HepG2 (cell line): ENCODE results near the gene DTWD2. TPM values are rescaled to one million over a fixed set of nuclear protein-coding genes. Genes with fewer than 3 reads are reported as not detected.

Experiments used
- ATAC-seq: fragments of 200-7000 bp; cut with Tn5 transposase; 3 replicates; pipeline ENCODE4 v1.9.1; 2020; ENCODE audit warnings: mild to moderate bottlenecking, moderate library complexity
- BruUV-seq: library from RNA; stranded (reverse); fragments of 400-500 nt; replicated peaks from 2 replicates; lab custom pipeline; 2021; lab: Mats Ljungman, UMichigan
- CTCF ChIA-PET: fragments of 300-600 bp; formaldehyde crosslinking; extraction: SDS; loops from one replicate; lab custom pipeline; 2021; ENCODE audit warnings: low total read pairs, inconsistent platforms, low intra/inter-chr PET ratio; lab: Yijun Ruan, JAX
- POLR2A ChIA-PET: fragments of 350-600 bp; sonication (Branson Sonifier 250); formaldehyde crosslinking; loops from one replicate; lab custom pipeline; 2020; ENCODE audit warnings: antibody characterized with exemption, inconsistent platforms; lab: Yijun Ruan, JAX
- DNase-seq: peaks from one replicate; pipeline ENCODE4 v3.0.0-alpha.2; 2015; ENCODE audit warnings: low spot score
- FAIRE-seq: peaks from 3 replicates; lab custom pipeline; 2011; peaks lifted over from hg19 to GRCh38; lab: Jason Lieb, UNC
- H2AFZ ChIP-seq: one replicate; pipeline ENCODE4 v1.6.1; 2011; ENCODE audit warnings: low read length, inconsistent platforms
- H3K27ac ChIP-seq: fragments of 300-600 bp; 3 replicates; pipeline ENCODE4 v1.8.0; 2011; ENCODE audit warnings: mixed run types, mild to moderate bottlenecking, mixed read lengths, low read length, inconsistent platforms; ENCODE audit not compliant: insufficient read depth; ENCODE audit errors: extremely low read length
- H3K27me3 ChIP-seq, 2 experiments: fragments of 200-600 bp in 1 of 2; 2 replicates in 1 of 2; 3 replicates in 1 of 2; pipeline versions ENCODE4 v1.6.0 to v1.8.0; 2011; ENCODE audit warnings: low read length in 2 of 2, mild to moderate bottlenecking in 2 of 2, moderate library complexity in 2 of 2, inconsistent platforms in 1 of 2; ENCODE audit not compliant: insufficient read depth in 2 of 2, control insufficient read depth in 1 of 2
- H3K36me3 ChIP-seq, 2 experiments: fragments of 200-600 bp in 1 of 2; replicated peaks in 1 of 2; 2 replicates in 1 of 2; 3 replicates in 1 of 2; pipeline versions ENCODE4 v1.5.1 to v1.8.0; 2011; ENCODE audit warnings: low read length in 2 of 2, inconsistent platforms in 1 of 2; ENCODE audit not compliant: insufficient read depth in 2 of 2, control insufficient read depth in 1 of 2
- H3K4me1 ChIP-seq: 2 replicates; pipeline ENCODE4 v1.5.1; 2012; ENCODE audit warnings: low read length, inconsistent platforms; ENCODE audit not compliant: insufficient read depth
- H3K4me2 ChIP-seq: 2 replicates; pipeline ENCODE4 v1.6.0; 2011; ENCODE audit warnings: low read depth, low read length, inconsistent platforms
- H3K4me3 ChIP-seq, 3 experiments: fragments of 200-600 bp in 1 of 3; sonication (generic), shearing (Covaris generic) in 1 of 3; replicated peaks in 1 of 3; 2 replicates each; pipeline ENCODE4 v1.5.1; 2011 to 2016; ENCODE audit warnings: low read length in 3 of 3, inconsistent platforms in 2 of 3, low read depth in 2 of 3, mild to moderate bottlenecking in 2 of 3, control low read depth in 1 of 3, mixed read lengths in 1 of 3; ENCODE audit not compliant: insufficient read depth in 1 of 3
- H3K79me2 ChIP-seq: one replicate; pipeline ENCODE4 v1.6.1; 2011; ENCODE audit warnings: low read length, inconsistent platforms; ENCODE audit not compliant: insufficient read depth
- H3K9ac ChIP-seq: 2 replicates; pipeline ENCODE4 v1.6.0; 2011; ENCODE audit warnings: mild to moderate bottlenecking, low read depth, low read length, inconsistent platforms; ENCODE audit not compliant: insufficient read depth
- H3K9me3 ChIP-seq: 2 replicates; pipeline ENCODE4 v1.5.1; 2012; ENCODE audit warnings: mild to moderate bottlenecking, low read length
- H4K20me1 ChIP-seq: 2 replicates; pipeline ENCODE4 v1.6.0; 2011; ENCODE audit warnings: inconsistent platforms, mild to moderate bottlenecking, low read length, moderate library complexity; ENCODE audit not compliant: insufficient read depth
- KLF9 ChIP-seq: IDR thresholded peaks from 2 replicates; pipeline ENCODE4 v1.6.1; 2016; ENCODE audit warnings: low read depth
- RFX1 ChIP-seq: fragments of 450-650 bp; IDR thresholded peaks from 2 replicates; pipeline ENCODE4 v1.6.1; 2017
- SMAD1 ChIP-seq: sonication (generic); formaldehyde crosslinking; IDR thresholded peaks from 2 replicates; pipeline ENCODE4 v1.4.0; 2020; ENCODE audit warnings: missing genetic modification reagents, low read depth, mild to moderate bottlenecking, borderline replicate concordance
- SNAPC5 ChIP-seq: sonication (generic); formaldehyde crosslinking; IDR thresholded peaks from 2 replicates; pipeline ENCODE4 v1.8.1; 2023; ENCODE audit warnings: mild to moderate bottlenecking, missing genetic modification reagents, borderline replicate concordance
- ZNF740 ChIP-seq: sonication (generic); formaldehyde crosslinking; IDR thresholded peaks from 2 replicates; pipeline ENCODE4 v1.4.0; 2020; ENCODE audit warnings: missing genetic modification reagents
- ZXDC ChIP-seq: sonication (generic); formaldehyde crosslinking; IDR thresholded peaks from 2 replicates; pipeline ENCODE4 v1.5.0; 2020; ENCODE audit warnings: mild to moderate bottlenecking, missing genetic modification reagents
- WGBS: methylation state at CpG from one replicate; pipeline ENCODE4 v1.1.6; 2017; ENCODE audit warnings: low lambda C conversion rate; 5-methylcytosine and 5-hydroxymethylcytosine counted together
- in situ Hi-C: cut with HindIII; loops from 2 replicates; pipeline ENCODE4 v1.10.0; 2017; ENCODE audit warnings: low pct_unique_long_range_greater_than_20kb; ENCODE audit not compliant: extremely low pct_ligation_motif_present
- intact Hi-C: fragments of 100-400 bp; cut with micrococcal nuclease; formaldehyde crosslinking; loops from one replicate; pipeline ENCODE4 v1.10.0; 2022; ENCODE audit not compliant: unreplicated experiment
- polyA plus RNA-seq, 8 experiments: library from polyadenylated mRNA; depleted of rRNA in 3 of 8; stranded (reverse) in 7 of 8; unstranded in 1 of 8; fragments of >200 nt; fragmentation: Illumina TruSeq in 4 of 8; extraction: Trizol in 4 of 8; gene quantifications; 2 replicates each; pipeline versions ENCODE4 v1.2.1 to v1.2.3, GENCODE V29; 2011 to 2016; ENCODE audit warnings: low read depth in 4 of 8, missing spikeins in 1 of 8, mixed read lengths in 1 of 8; ENCODE audit not compliant: insufficient read depth in 1 of 8
- total RNA-seq, 5 experiments: library from RNA; depleted of rRNA; stranded (reverse); fragments of >200 nt; fragmentation: Illumina TruSeq; extraction: Trizol; gene quantifications; 2 replicates each; pipeline ENCODE4 v1.2.3, GENCODE V29; 2016; ENCODE audit warnings: low read depth in 1 of 5
- TF ChIP-seq, protein P1 (sequence below): IDR thresholded peaks from 2 replicates; pipeline ENCODE4 v1.6.1; 2012; ENCODE audit warnings: inconsistent platforms
- TF ChIP-seq, protein P2 (sequence below): IDR thresholded peaks from 2 replicates; pipeline ENCODE4 v1.6.1; 2012; ENCODE audit warnings: low read depth, low read length, improper control_type of control experiment
- TF ChIP-seq, protein P3 (sequence below): sonication (generic); formaldehyde crosslinking; IDR thresholded peaks from 2 replicates; pipeline ENCODE4 v1.5.0; 2020; ENCODE audit warnings: mild to moderate bottlenecking, missing genetic modification reagents

DTWD2 gene
- total and polyA plus RNA-seq, 2 of the 13 experiments (the other 11 are each of a cell fraction or from before 2014, with no cell fraction given): 1.6 to 6.0 TPM

- no peak overlapping the region for H3K4me2 ChIP-seq
- H3K9me3 ChIP-seq: no peaks in the 10 kb centered on the region
- BruUV-seq: no TSS peak
- no peak overlapping the region for H3K9ac ChIP-seq
- POLR2A ChIA-PET: no interaction called here
- H3K36me3 ChIP-seq: no peaks in the 10 kb centered on the region
- H3K79me2 ChIP-seq: no peaks in the 10 kb centered on the region
- TF ChIP-seq, protein P1, sequence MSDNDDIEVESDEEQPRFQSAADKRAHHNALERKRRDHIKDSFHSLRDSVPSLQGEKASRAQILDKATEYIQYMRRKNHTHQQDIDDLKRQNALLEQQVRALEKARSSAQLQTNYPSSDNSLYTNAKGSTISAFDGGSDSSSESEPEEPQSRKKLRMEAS: no peak
- TF ChIP-seq, protein P2, sequence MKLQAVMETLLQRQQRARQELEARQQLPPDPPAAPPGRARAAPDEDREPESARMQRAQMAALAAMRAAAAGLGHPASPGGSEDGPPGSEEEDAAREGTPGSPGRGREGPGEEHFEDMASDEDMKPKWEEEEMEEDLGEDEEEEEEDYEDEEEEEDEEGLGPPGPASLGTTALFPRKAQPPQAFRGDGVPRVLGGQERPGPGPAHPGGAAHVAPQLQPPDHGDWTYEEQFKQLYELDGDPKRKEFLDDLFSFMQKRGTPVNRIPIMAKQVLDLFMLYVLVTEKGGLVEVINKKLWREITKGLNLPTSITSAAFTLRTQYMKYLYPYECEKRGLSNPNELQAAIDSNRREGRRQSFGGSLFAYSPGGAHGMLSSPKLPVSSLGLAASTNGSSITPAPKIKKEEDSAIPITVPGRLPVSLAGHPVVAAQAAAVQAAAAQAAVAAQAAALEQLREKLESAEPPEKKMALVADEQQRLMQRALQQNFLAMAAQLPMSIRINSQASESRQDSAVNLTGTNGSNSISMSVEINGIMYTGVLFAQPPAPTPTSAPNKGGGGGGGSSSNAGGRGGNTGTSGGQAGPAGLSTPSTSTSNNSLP: no peak
- no peak for TF ChIP-seq KLF9 (CRISPR knock-in tag)
- no peak for TF ChIP-seq SMAD1
- TF ChIP-seq RFX1: no peak
- TF ChIP-seq, protein P3, sequence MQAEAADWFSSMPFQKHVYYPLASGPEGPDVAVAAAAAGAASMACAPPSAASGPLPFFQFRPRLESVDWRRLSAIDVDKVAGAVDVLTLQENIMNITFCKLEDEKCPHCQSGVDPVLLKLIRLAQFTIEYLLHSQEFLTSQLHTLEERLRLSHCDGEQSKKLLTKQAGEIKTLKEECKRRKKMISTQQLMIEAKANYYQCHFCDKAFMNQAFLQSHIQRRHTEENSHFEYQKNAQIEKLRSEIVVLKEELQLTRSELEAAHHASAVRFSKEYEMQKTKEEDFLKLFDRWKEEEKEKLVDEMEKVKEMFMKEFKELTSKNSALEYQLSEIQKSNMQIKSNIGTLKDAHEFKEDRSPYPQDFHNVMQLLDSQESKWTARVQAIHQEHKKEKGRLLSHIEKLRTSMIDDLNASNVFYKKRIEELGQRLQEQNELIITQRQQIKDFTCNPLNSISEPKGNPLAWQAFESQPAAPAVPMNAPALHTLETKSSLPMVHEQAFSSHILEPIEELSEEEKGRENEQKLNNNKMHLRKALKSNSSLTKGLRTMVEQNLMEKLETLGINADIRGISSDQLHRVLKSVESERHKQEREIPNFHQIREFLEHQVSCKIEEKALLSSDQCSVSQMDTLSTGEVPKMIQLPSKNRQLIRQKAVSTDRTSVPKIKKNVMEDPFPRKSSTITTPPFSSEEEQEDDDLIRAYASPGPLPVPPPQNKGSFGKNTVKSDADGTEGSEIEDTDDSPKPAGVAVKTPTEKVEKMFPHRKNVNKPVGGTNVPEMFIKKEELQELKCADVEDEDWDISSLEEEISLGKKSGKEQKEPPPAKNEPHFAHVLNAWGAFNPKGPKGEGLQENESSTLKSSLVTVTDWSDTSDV (CRISPR knock-in tag): no peak
- TF ChIP-seq ZNF740: no peak
- no peak for TF ChIP-seq ZXDC (CRISPR knock-in tag)
- no peak for TF ChIP-seq SNAPC5 (CRISPR knock-in tag)
- H4K20me1 ChIP-seq: no peaks in the 10 kb centered on the region
- 0 out of 5 replicates have a peak, but pooled peaks cover 0 to 3% of the 10 kb centered on the region in 2 experiments for H3K27me3 ChIP-seq
- ATAC-seq (no peak), FAIRE-seq (no peak), DNase-seq (no peak)
- intact Hi-C loops: no loop called here
- in situ Hi-C loops: no loop called here
- WGBS: 55% methylated on average over 5 of the region's 5 CpGs
- H3K27ac ChIP-seq: no peak overlapping the region
- H3K4me3 ChIP-seq: no peak overlapping the region
- H3K4me1 ChIP-seq: no peaks in the 10 kb centered on the region
- no peak overlapping the region for H2AFZ ChIP-seq
- CTCF ChIA-PET: no interaction called here
These were observed 42.9 kb upstream of the DTWD2 start for GRCh38 chr5:119031011-119031886.
